Measurements from ENCODE around the gene NEK3.
"Not testable (repeated sequence)": the region's sequence is repeated elsewhere in the genome, so short reads cannot be mapped to it uniquely, and the experiment has no call there.

DNA sequence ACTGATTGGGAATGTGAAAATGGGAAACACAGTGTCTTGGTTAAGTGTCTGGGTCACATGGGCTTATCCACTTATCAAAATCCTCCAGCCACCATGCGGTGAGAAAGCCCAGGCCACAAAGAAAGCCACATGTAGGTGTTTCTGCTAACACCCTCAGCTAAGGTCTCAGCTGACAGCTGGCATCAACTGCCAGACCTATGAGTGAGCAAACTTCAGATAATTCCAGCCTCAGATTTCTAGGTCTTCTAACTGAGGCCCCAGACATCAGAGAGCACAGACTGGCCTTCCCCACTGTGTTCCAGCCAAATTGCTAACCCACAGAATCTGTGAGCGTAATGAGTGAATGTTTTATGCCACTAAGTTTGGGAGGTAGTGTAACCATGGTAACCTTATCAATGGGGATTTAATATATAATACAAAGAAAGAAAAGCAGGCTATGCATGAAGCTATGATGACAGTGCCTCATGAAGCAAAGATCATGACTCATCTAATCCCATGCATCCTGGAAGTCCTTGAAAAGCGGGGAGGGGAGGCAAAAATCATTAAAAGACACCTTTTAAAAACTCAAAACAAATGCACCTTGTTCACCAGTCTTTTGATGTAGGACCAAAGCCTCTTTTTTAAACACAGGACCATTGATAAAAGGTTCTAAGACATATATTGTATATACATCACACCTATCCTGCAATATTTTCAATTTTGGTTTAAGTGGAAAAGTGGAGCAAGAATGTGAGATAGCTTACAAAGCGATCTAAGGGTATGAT is 28.2 kb upstream of the NEK3 start:
- TF ChIP-seq EP300 (conservative IDR thresholded peaks at IDR 0.05; ENCODE audit: poor library complexity, severe bottlenecking); EZH2 (IDR thresholded peaks at IDR 0.05; ENCODE audit: borderline replicate concordance, insufficient read depth, low read length, poor library complexity, severe bottlenecking): not testable (repeated sequence)
- TF ChIP-seq, protein P1, sequence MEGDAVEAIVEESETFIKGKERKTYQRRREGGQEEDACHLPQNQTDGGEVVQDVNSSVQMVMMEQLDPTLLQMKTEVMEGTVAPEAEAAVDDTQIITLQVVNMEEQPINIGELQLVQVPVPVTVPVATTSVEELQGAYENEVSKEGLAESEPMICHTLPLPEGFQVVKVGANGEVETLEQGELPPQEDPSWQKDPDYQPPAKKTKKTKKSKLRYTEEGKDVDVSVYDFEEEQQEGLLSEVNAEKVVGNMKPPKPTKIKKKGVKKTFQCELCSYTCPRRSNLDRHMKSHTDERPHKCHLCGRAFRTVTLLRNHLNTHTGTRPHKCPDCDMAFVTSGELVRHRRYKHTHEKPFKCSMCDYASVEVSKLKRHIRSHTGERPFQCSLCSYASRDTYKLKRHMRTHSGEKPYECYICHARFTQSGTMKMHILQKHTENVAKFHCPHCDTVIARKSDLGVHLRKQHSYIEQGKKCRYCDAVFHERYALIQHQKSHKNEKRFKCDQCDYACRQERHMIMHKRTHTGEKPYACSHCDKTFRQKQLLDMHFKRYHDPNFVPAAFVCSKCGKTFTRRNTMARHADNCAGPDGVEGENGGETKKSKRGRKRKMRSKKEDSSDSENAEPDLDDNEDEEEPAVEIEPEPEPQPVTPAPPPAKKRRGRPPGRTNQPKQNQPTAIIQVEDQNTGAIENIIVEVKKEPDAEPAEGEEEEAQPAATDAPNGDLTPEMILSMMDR (IDR thresholded peaks at IDR 0.05; ENCODE audit: poor library complexity, severe bottlenecking) = not testable (repeated sequence)
